H1 (cell line): ENCODE measurements around the gene CACNG7. TPM values are rescaled to one million over a fixed set of nuclear protein-coding genes. Genes with fewer than 3 reads are reported as not detected.

Source experiments
- ASH2L ChIP-seq: fragments of 200-600, 300-600 bp; sonication (generic); IDR thresholded peaks from one replicate; pipeline ENCODE4 v1.7.1; 2017; ENCODE audit warnings: low read length
- BACH1 ChIP-seq: IDR thresholded peaks from 2 replicates; pipeline ENCODE4 v1.6.1; 2012; ENCODE audit warnings: low read length, improper control_type of control experiment
- CEBPB ChIP-seq: IDR thresholded peaks from 2 replicates; pipeline ENCODE4 v1.6.1; 2012; ENCODE audit warnings: low read depth, low read length
- CREB1 ChIP-seq: IDR thresholded peaks from 2 replicates; pipeline ENCODE4 v1.6.1; 2012; ENCODE audit warnings: inconsistent platforms
- EP300 ChIP-seq, 2 experiments: IDR thresholded peaks; 1 replicate in 1 of 2; 2 replicates in 1 of 2; pipeline ENCODE4 v1.6.1; 2011 to 2012; ENCODE audit warnings: low read depth in 2 of 2, low read length in 2 of 2, mild to moderate bottlenecking in 2 of 2, borderline replicate concordance in 1 of 2, inconsistent platforms in 1 of 2, moderate library complexity in 1 of 2
- FOSL1 ChIP-seq: IDR thresholded peaks from 2 replicates; pipeline ENCODE4 v1.6.1; 2011; ENCODE audit warnings: mild to moderate bottlenecking, low read depth, low read length, moderate library complexity; ENCODE audit not compliant: insufficient read depth
- MAFK ChIP-seq: IDR thresholded peaks from 2 replicates; pipeline ENCODE4 v1.6.1; 2012; ENCODE audit warnings: low read depth, mild to moderate bottlenecking, improper control_type of control experiment, low read length
- RAD21 ChIP-seq, 2 experiments: IDR thresholded peaks in 1 of 2; conservative IDR thresholded peaks in 1 of 2; 2 replicates each; pipeline ENCODE4 v1.6.1; 2011; ENCODE audit warnings: low read depth in 2 of 2, low read length in 2 of 2, improper control_type of control experiment in 1 of 2, inconsistent platforms in 1 of 2, mild to moderate bottlenecking in 1 of 2, moderate library complexity in 1 of 2
- RNF2 ChIP-seq: fragments of 200-900, 300-1000 bp; sonication (generic); IDR thresholded peaks from 2 replicates; pipeline ENCODE4 v1.7.1; 2016; ENCODE audit warnings: borderline replicate concordance, low read depth, mild to moderate bottlenecking, antibody characterized with exemption, low read length; ENCODE audit not compliant: poor library complexity, severe bottlenecking; ENCODE audit errors: missing control alignments
- SIX5 ChIP-seq: IDR thresholded peaks from 2 replicates; pipeline ENCODE4 v1.6.1; 2011; ENCODE audit warnings: mild to moderate bottlenecking, low read depth, low read length
- SP1 ChIP-seq: IDR thresholded peaks from 2 replicates; pipeline ENCODE4 v1.6.1; 2011; ENCODE audit warnings: low read depth, low read length
- TAF7 ChIP-seq: optimal IDR thresholded peaks from 2 replicates; pipeline ENCODE3; 2011; ENCODE audit warnings: low read depth, mild to moderate bottlenecking, inconsistent platforms, low read length, moderate library complexity, borderline replicate concordance
- TBP ChIP-seq: IDR thresholded peaks from 2 replicates; pipeline ENCODE4 v1.6.1; 2011; ENCODE audit warnings: low read depth, low read length, improper control_type of control experiment
- YY1 ChIP-seq: IDR thresholded peaks from 2 replicates; pipeline ENCODE4 v1.6.1; 2011; ENCODE audit warnings: low read depth, mild to moderate bottlenecking, low read length
- polyA plus RNA-seq, 7 experiments: library from polyadenylated mRNA; depleted of rRNA in 3 of 7; stranded (reverse) in 5 of 7; unstranded in 2 of 7; fragments of >200 nt in 5 of 7; fragments of 200-250 nt in 2 of 7; gene quantifications; 1 replicate in 5 of 7; 2 replicates in 1 of 7; 4 replicates in 1 of 7; pipeline versions ENCODE4 v1.2.1 to v1.2.3, GENCODE V29; 2011 to 2013; ENCODE audit warnings: missing spikeins in 2 of 7, mixed read lengths in 2 of 7
- total RNA-seq: library from RNA; stranded (reverse); fragmentation: NEBNext Ultra II Directional; extraction: Animal tissue kit (Norgen Biotek cat#: 25700); gene quantifications from 2 replicates; pipeline ENCODE4 v1.2.1, GENCODE V29; 2021
- TF ChIP-seq, protein P1 (sequence below): IDR thresholded peaks from 2 replicates; pipeline ENCODE4 v1.6.1; 2012; ENCODE audit warnings: inconsistent platforms
- TF ChIP-seq, protein P2 (sequence below): IDR thresholded peaks from 2 replicates; pipeline ENCODE4 v1.6.1; 2012; ENCODE audit warnings: inconsistent platforms
- TF ChIP-seq, protein P3 (sequence below): IDR thresholded peaks from 2 replicates; pipeline ENCODE4 v1.6.1; 2011; ENCODE audit warnings: low read length, improper control_type of control experiment
- TF ChIP-seq, protein P4 (sequence below): IDR thresholded peaks from 2 replicates; pipeline ENCODE4 v1.6.1; 2012; ENCODE audit warnings: low read length, inconsistent platforms
- TF ChIP-seq, protein P5 (sequence below): IDR thresholded peaks from 2 replicates; pipeline ENCODE4 v1.6.1; 2011; ENCODE audit warnings: low read depth, mild to moderate bottlenecking, low read length; ENCODE audit not compliant: insufficient read depth

CACNG7 gene
- total and polyA plus RNA-seq, 2 of the 8 experiments (the other 6 are each of a cell fraction or from before 2014, with no cell fraction given) = 28.9 to 69.8 TPM

DNA sequence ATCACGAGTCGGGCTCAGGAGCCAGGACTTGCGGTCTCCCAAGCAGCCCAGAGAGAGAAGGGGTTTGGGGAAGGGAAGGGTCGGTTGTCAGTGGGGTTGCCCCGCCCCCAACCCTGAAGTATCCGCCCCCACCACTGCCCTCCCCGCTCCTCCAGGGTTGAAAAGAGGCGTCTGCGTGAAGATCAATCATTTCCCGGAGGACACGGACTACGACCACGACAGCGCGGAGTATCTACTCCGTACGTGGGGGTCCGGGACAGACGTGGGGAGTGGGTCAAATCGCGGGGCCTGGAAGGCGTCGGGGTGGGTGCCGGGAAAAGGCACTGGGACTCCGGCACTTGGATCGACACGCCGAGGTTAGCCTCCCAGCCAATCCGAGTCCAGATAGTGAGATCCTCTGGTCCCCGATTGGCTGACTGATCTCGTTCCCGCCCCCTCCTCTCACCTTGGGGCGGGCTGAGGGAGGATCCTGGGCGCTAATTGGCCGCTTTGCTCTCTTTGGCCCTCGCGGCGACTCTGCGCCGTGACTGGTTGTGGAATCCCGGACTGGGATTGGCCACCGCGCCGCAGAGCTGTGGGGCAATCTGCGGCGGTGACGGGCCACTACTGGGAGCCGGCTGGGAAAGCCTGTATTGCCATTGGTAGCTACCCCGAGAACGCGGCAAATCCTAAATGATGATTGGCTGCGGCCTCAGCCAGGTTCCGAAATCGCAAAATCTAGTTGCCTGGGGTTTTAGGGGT, 69.1 kb downstream of the CACNG7 start (continued):
- TF ChIP-seq, protein P1, sequence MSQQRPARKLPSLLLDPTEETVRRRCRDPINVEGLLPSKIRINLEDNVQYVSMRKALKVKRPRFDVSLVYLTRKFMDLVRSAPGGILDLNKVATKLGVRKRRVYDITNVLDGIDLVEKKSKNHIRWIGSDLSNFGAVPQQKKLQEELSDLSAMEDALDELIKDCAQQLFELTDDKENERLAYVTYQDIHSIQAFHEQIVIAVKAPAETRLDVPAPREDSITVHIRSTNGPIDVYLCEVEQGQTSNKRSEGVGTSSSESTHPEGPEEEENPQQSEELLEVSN = peak; percentile 87
- TF ChIP-seq TAF7 (peak; percentile 29), SP1 (peak; percentile 98), RAD21 (IDR thresholded peaks at IDR 0.05 in 1 of 2, conservative IDR thresholded peaks at IDR 0.05 in 1 of 2; ENCODE audit: low read depth in 2 of 2, low read length in 2 of 2) (no peak), EP300 (IDR thresholded peaks at IDR 0.05; ENCODE audit: borderline replicate concordance in 1 of 2, low read depth in 2 of 2, low read length in 2 of 2) (no peak), BACH1 (no peak), YY1 (no peak), TBP (no peak), FOSL1 (no peak), RNF2 (no peak), SIX5 (no peak; the same call in 1 of the 2 replicates), ASH2L (peak; percentile 80), CEBPB (peak; percentile 93), MAFK (no peak), CREB1 (peak; percentile 39)
- TF ChIP-seq, protein P2, sequence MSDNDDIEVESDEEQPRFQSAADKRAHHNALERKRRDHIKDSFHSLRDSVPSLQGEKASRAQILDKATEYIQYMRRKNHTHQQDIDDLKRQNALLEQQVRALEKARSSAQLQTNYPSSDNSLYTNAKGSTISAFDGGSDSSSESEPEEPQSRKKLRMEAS = no peak; the same call in 1 of the 2 replicates
- TF ChIP-seq, protein P3, sequence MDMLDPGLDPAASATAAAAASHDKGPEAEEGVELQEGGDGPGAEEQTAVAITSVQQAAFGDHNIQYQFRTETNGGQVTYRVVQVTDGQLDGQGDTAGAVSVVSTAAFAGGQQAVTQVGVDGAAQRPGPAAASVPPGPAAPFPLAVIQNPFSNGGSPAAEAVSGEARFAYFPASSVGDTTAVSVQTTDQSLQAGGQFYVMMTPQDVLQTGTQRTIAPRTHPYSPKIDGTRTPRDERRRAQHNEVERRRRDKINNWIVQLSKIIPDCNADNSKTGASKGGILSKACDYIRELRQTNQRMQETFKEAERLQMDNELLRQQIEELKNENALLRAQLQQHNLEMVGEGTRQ = no peak
- TF ChIP-seq, protein P4, sequence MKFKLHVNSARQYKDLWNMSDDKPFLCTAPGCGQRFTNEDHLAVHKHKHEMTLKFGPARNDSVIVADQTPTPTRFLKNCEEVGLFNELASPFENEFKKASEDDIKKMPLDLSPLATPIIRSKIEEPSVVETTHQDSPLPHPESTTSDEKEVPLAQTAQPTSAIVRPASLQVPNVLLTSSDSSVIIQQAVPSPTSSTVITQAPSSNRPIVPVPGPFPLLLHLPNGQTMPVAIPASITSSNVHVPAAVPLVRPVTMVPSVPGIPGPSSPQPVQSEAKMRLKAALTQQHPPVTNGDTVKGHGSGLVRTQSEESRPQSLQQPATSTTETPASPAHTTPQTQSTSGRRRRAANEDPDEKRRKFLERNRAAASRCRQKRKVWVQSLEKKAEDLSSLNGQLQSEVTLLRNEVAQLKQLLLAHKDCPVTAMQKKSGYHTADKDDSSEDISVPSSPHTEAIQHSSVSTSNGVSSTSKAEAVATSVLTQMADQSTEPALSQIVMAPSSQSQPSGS = no peak; the same call in 1 of the 2 replicates
- TF ChIP-seq, protein P5, sequence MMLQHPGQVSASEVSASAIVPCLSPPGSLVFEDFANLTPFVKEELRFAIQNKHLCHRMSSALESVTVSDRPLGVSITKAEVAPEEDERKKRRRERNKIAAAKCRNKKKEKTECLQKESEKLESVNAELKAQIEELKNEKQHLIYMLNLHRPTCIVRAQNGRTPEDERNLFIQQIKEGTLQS = no peak
